IPS DF 4.7 (cell line): ENCODE results near the gene PRRT2.
"Not testable (repeated sequence)": the region's sequence is repeated elsewhere in the genome, so short reads cannot be mapped to it uniquely, and the experiment has no call there.

Experiments used
- DNase-seq: peaks from one replicate; pipeline ENCODE4 v3.0.0-alpha.2; 2013; ENCODE audit warnings: low spot score; ENCODE audit errors: extremely low read depth

The PRRT2 gene

DNA sequence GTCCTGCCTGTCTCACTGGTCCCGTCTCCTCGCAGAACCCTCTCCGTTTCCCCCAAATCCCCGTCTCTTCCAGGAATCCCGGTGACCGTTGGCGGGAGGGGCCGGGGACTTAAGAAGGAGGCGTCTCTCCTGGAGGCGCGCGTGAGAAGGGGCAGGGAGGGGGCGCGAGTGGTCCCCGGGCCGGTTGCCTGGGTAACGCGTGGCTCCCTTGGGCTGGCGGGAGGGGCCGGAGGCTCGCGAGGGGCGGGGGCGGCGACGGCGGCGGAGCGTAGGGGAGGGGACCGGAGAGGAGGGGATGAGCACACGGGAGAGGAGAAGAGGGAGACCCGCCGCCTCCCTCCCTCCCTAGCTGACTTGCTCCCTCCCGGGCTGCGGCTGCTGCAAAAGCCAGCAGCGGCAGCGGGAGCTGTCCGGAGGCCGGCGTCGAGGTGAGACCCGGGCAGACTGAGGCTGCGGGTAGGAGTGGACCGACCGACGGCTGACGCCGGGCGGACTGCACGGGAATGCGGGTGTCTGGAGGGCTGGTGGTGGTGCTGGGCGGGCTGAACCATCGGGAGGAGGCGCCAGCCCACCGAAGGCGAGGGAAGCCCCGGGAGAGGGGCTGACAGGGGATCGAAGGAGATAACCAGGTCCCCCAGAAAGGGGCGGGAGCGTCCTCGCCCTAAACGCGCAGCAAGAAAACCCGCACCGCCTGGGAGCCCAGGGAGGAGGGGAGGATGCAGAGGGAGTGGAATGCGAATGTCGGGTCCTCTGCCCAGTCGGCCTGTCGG is at the start of gene PRRT2:
PRRT2 (plus strand) TSS at position 298 of the 770 bp plus-strand sequence. CDS start 862 bp downstream, outside the sequence.
- DNase-seq, result no peak

DNA sequence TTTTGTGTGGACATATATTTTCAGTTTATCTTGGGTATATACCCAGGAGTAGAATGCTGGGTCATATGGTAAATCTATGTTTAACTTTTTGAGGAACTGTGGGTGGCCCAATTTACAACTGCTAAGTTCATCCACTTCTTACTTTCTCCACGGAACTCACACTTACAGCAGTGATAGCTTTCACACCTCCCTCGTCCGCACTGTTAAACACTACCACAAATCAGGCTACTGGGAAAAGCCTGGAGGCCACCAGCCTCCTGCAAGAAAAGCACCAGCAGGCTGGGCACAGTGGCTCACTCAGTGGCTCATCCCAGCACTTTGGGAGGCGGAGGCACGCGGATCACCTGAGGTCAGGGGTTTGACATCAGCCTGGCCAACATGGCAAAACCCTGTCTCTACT is 48.7 kb upstream of the PRRT2 start:
- DNase-seq, result no peak

DNA sequence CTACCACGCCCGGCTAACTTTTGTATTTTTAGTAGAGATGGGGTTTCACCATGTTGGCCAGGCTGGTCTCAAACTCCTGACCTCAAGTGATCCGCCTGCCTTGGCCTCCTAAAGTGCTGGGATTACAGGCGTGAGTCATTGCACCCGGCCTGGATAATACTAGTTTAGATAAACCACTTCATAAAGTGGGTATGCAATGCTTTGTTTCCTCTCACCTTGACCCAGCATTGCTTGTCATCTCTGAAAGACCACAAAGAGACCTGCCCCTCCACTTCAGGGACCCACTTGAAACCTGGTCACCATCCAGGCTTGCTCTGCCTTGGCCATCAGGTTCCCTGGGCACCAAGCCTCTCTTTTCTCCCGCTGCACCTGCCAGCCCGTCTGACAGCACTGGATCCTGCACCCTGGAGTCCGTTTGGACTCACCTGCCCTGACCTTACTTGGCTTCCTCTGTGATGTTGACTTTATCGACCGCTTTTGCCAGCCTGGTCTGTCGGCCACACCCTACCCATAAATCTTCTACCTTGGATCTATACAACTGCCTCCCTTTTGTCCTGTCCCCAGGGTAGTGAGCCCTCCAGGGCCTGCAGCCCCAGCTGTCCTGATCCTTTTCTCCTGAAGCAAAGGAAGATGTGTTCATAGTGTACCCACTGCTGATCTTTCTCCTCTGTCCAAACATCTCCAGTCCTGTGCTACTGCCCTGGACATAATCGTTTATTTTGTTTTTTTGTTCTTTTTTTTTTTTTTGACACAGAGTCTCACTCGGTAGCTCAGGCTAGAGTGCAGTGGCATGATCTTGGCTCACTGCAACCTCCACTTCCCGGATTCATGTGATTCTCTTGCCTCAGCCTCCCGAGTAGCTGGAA is 46.6 kb upstream of the PRRT2 start:
- DNase-seq, result no peak

DNA sequence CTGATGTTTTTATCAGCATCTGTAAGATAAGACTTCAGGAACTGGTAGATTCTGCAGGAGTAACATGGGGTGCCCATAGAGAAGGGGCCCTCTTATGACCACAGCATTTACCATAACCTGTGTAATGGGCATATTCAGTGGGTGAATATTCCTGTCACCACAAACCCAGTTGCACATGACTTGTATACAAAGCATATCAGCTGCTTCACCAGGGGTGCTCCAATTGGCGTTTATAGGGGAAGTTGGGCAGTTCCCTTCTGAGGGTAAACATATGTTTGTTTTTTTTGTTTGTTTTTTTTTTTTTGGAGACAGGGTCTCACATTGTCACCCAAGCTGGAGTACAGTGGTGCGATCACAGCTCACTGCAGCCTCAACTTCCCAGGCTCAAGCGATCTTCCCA is 45.4 kb upstream of the PRRT2 start:
- no peak for DNase-seq

DNA sequence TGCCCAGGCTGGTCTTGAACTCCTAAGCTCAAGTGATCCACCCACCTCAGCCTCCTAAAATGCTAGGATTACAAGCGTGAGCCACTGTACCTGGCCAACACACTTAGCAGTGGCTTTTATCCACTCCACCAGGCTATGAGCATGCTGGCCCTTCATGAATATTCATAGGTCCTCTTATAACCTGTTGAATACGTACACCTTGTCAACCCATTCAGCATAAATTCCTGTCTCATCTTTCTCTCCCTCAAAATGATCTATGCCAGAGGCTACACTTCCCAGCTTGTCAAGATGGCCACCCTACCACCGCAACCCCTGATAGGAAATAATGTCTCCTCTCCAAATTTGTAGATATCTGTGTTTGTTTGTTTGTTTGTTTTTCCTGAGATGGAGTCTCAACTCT is 44.9 kb upstream of the PRRT2 start:
- DNase-seq, result no peak

DNA sequence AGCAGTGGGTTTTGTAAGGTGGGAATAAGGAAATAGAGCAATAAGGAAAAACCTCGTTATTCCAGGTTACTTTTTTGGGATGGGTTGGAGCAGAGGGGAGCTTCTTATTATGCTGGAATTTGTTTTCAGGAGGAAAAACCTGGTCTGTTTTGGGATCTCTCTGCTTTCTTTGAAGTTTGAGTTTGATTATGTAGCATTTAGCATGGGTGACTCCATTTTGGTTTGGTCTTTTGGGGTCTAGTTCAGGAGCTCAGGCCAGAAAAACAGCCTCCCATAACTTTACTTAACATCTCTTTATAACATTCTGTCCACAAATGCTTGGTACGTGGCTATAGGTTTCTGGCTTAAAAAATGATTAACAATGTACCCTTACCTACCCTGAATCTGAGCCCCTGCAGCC is 42.5 kb upstream of the PRRT2 start:
- no peak for DNase-seq

DNA sequence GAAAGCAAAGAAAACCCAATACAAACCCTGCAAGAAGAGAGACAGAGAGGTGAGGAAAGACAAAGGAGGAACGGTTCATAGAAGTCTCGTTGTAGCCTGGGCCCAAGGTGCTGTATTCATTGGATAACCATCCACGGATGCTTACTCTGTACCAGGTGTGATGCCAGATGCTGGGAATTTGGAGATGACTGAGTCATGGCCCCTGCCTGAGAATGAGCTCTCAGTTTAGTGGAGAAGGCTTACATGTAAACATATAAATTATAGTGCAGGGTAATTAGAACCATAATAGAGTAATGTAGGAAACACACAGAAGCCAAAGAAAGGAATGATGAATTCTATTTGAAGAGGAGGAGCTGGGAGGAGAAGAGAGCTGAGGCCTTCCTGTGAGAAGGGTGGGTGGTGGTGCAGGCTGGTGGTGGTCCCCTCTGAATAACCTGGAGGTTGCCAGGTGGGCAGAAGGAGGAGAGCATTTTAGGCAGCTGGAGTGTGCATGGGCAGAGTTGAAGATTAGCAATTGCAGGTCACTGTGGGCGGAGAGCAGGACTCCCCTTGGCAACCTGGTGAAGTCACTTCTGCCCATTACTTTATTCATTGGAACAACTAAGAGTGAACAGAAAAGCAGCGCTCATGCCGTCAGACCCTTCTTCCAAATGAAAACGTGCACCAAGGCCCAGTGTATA is 41.6 kb upstream of the PRRT2 start:
- no peak for DNase-seq

DNA sequence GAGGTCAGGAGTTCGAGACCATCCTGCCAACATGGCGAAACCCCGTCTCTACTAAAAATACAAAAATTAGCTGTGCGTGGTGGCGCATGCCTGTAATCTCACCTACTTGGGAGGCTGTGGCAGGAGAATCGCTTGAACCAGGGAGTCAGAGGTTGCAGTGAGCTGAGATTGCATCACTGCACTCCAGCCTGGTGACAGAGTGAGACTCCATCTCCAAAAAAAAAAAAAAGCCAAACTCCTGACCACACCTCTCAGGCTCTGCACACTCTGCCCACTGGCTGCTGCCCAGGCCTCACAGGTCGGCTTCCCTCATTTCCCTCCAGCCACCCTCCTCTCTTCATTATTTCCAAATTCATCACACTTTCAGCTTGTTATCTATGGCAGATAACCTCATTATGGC is 39.7 kb upstream of the PRRT2 start:
- DNase-seq, result not testable (repeated sequence)

DNA sequence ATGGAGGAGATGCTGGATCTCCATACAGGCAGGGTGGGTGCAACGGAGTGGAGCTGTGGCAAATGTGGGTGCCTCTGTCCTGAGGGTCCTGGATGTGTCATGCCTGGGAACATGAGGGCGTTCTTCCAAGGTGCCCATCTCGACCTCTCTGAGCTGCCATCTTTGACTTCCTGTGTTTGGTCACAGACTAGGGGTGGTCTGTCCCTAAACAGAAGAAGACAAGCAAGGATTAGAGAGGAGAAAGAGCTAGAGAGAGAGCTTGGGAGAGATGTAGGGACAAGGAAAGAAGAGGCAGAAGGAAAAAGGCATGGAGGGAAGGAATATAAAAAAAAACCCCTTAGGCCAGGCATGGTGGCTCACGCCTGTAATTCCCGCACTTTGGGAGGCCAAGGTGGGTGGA is 37.3 kb upstream of the PRRT2 start:
- DNase-seq, result no peak

DNA sequence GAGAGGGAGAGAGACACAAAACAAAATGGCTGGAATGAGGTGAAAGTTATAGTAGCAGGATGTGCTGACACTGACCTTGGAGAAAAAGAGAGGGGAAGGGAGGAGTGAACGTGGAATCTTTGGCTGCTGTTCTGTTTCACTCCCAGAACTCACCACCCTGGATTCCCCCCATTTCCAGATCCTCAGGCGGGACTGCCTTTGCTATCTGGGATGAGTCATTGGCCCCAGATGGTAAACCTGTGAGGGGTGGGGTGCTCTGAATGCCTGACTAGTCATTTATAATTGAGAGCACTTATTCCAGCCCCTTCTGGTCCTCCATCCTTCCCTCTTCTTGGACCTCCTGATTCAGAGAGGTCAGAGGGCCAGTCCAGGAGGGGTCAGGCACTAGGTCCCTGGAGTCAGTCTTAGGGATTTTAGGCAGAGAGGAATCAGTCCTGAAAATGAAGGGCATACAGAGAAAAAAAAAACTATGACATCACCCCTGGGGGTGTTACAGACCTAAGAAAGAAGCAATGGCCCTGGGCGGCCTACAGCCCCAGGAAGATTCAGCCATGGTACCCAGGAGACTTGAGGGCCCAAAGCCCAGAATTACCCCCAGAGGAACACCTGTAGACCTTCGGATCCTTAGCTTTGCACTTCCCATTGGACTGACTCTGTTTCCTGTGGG is 36.1 kb upstream of the PRRT2 start:
- DNase-seq, result no peak

DNA sequence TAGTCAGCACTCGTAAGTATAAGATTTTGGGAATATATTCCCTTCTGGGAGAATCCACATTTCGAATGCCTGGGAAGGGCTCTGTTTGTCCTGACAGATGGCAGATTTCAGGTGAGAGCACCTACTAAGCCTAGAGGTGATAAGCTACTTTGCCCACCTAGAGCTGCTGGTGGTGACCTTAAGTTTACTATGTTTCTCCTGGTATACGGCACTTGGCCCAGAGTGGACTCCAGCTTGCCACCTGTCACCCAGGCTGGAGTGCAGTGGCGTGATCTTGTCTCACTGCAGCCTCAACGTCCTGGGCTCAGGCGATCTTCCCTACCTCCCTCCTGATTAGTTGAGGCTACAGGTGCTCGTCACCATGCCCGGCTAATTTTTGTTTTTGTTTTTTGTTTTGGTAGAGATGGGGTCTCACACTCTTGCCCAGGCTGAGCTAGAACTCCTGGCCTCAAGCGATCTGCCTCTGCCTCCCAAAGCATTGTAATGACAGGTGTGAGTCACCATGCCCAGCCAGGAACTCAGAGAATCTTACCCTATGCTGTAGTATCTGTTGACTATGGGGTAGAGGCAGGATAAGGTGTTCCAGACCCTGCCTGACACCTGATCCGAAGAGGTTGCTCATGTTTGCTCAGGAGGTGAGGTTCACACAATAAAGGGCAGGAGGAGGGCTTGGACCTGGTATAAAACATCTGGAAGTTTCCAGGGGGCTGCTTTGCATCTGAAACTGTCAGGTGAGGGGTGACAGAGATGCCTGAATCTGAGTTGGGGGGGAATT is 34.2 kb upstream of the PRRT2 start, which contains the start of gene ZG16:
ZG16 (plus strand) TSS at position 681 of the 775 bp plus-strand sequence. CDS start 1,011 bp downstream, outside the sequence.
- no peak for DNase-seq

DNA sequence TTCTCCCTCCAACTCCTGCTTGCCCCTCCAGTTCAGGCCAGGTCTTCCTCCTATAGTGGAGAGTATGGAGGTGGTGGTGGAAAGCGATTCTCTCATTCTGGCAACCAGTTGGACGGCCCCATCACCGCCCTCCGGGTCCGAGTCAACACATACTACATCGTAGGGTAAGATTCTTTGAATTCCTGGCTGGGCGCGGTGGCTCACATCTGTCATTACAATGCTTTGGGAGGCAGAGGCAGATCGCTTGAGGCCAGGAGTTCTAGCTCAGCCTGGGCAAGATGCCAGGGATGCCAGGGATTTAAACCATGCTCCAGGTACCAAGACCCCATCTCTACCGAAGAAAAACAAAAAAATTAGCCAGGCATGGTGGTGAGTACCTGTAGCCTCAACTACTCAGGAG is 32.5 kb upstream of the PRRT2 start:
- DNase-seq, result no peak

DNA sequence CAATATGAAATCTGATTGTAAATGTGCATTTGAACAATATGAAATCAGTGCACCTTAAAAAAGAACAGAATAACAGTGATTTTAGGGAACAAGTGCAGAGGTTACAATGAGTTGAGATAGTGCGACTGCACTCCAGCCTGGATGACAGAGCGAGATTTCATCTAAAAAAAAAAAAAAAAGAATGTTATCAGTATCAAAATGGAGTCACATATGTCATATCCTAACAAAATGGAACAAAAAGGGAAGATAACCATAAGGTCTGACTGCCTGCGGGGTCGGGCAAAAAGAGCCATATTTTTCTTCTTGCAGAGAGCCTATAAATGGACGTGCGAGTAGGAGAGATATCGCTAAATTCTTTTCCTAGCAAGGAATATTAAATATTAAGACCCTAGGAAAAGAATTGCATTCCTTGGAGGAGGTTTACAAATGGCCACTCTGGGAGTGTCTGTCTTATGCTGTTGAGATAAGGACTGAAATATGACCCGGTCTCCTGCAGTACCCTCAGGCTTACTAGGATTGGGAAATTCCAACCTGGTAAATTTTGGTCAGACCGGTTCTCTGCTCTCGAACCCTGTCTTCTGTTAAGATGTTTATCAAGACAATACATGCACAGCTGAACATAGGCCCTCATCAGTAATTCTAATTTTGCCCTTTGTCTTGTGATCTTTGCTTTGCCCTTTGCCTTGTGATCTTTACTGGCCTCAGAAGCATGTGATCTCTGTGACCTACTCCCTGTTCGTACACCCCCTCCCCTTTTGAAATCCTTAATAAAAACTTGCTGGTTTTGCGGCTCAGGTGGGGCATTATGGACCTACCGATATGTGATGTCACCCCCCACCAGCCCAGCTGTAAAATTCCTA is 28.7 kb upstream of the PRRT2 start:
- not testable (repeated sequence) for DNase-seq

DNA sequence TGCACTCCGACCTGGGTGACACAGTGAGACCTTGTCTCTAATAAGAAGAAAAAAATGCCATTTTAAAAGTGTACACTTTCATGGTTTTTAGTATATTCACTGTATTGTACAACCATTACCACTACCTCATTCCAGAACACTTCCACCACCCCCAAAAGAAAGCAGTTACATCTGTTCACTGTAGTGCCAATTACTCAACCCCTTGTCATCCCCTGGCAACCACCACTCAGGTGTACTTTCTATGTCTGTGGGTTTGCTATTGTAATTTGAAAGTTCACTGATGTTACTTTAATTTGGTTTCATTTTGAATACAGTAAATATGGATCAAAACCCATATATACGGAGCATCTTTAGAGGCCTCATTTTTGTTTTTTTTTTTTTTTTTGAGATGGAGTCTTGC is 27.8 kb upstream of the PRRT2 start:
- DNase-seq, result no peak

DNA sequence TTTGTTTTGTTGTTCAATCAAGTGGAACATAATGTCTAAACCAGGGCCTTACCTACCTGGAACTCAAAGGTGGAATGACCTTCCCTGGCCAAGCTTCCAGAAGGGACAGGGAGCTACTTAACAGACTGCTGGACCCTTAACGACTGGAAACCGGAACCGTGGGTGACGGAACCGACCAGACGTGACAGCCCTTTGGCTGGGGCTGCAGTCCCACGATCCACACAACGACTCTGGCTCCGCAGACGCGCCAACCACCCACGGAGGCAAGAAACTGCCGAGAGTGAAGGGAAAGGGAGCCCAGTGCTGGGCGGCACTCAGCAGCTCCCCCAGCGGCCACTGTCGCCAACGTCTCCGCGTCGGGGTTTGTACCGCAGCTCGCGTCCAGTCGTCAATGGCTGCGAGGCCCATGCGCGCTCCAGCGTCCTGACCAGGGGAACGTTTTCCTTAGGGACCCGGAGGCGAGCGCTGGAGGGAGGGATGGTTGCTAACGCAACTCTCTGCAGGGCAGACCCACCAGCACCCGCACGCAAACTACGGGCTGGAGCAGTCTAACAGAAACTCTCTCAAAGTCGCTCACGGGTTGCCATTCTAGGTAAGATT is 27.0 kb upstream of the PRRT2 start:
- no peak for DNase-seq

DNA sequence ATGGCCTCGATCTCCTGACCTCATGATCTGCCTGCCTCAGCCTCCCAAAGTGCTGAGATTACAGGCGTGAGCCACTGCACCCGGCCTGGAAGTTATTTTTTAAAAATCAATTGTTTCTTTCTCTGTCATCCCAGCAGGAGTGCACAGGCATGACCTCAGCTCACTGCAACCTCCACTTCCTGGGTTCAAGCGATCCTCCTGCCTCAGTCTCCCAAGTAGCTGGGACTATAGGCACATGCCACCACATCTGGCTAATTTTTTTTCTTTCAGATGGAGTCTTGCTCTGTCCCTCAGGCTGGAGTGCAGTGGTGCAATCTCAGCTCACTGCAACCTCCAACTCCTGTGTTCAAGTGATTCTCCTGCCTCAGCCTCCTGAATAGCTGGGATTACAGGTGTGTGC is 24.8 kb upstream of the PRRT2 start:
- DNase-seq, result not testable (repeated sequence)

DNA sequence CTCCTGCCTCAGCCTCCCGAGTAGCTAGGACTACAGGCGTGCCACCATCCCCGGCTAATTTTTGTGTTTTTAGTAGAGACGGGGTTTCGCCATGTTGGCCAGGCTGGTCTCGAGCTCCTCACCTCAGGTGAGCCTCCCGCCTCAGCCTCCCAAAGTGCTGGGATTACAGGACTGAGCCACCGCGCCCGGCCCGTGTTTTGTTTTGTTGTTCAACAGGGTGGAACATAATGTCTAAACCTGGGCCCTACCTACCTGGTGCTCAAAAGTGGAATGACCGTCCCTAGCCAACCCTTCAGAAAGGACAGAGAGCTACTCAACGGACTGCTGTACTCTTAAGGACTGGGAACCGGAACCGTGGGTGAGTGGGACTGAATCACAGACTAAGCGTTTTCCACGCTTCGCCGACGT is 22.2 kb upstream of the PRRT2 start:
- no peak for DNase-seq

DNA sequence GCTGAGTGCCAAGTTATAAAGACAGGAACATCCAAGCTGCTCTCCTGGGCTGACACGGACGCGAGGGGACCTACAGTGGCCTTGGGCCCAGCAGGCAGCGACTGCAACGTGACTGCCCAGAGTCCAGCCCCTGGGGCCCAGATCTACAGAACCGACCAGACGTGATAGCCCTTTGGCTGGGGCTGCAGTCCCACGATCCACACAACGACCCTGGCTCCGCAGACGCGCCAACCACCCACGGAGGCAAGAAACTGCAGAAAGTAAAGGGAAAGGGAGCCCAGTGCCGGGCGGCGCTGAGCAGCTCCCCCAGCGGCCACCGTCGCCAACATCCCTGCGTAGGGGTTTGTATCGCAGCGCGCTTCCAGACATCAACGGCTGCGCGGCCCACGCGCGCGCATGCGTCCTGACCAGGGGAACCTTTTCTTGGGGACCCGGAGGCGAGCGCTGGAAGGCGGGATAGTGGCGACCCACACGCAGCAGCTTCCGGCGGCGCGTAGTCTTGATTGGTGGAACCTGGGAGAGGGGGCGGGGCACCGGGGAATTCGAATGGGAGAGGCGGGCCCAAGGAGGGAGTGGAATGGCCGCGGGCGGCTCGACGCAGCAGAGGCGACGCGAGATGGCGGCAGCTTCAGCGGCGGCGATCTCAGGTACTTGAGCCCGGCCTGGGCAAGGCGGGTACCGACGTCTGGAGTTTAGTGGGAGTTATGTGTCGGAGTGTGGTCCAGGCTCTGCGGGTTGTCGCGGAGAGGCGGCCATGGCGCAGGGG is 21.6 kb upstream of the PRRT2 start, which contains the start of gene KIF22:
KIF22 (plus strand) TSS at position 569 of the 766 bp plus-strand sequence; CDS start at position 578, 9 bp downstream.
- DNase-seq, result peak; percentile 92
